ENCODE results near the gene UFSP2.

UFSP2 gene

DNA sequence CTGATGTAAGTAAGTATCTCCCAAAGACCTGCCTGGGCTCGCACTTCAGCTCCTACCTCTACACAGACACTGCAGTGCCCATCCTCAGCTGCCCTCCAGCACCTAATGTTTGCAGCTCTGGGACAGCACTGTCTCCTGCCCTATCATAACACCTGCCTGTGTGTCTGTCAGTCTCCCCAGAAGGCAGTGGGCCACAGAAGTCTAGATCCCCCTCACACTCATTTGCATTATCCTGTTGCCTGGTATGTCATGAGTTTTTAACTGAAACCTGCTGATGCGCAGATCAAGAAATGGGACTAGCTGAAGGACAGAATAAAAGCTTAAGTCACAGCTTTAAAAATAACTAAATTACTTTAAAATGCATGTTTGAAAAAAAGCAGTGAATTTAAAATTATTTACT is 73.0 kb downstream of the UFSP2 start:
- no peak for DNase-seq (ENCODE audit: low read depth)

GRCh38 chr4:185352202-185352601 is 73.6 kb downstream of the UFSP2 start:
- no peak for DNase-seq (ENCODE audit: low read depth)

GRCh38 chr4:185351691-185352090 is 74.1 kb downstream of the UFSP2 start:
- no peak for DNase-seq (ENCODE audit: low read depth)
